Left colon (tissue), 2 donors: ENCODE measurements around the gene BRAF. TPM values are rescaled to one million over a fixed set of nuclear protein-coding genes. Genes with fewer than 3 reads are reported as not detected.
"Not testable (repeated sequence)": the region's sequence is repeated elsewhere in the genome, so short reads cannot be mapped to it uniquely, and the experiment has no call there.

Experiments used
- ATAC-seq: fragments of 200-7000 bp; cut with Tn5 transposase; one replicate; pipeline ENCODE4 v1.9.1; 2020; ENCODE audit warnings: mild to moderate bottlenecking, moderate library complexity
- DNase-seq, 2 donors: peaks; one replicate each; pipeline ENCODE4 v3.0.0-alpha.2; 2020
- intact Hi-C, 2 donors: fragments of 100-400 bp; cut with DNase I in 1 of 2; cut with micrococcal nuclease in 1 of 2; formaldehyde crosslinking; loops; one replicate each; pipeline versions ENCODE4 v1.11.2 to v1.14.0; 2022; cut with DNase I, micrococcal nuclease
- total RNA-seq, 2 donors: library from RNA; stranded (reverse); fragmentation: NEBNext Ultra II Directional; extraction: Animal tissue kit (Norgen Biotek cat#: 25700); gene quantifications; one replicate each; pipeline ENCODE4 v1.2.1, GENCODE V29; 2021
- donor health status: DM: no; HTN: no; CAD: no.
- donor health status: DM: yes; HTN: yes; CAD: no.

BRAF gene
- total RNA-seq, 2 donors from 2014 or later = 26.5 to 26.7 TPM

DNA sequence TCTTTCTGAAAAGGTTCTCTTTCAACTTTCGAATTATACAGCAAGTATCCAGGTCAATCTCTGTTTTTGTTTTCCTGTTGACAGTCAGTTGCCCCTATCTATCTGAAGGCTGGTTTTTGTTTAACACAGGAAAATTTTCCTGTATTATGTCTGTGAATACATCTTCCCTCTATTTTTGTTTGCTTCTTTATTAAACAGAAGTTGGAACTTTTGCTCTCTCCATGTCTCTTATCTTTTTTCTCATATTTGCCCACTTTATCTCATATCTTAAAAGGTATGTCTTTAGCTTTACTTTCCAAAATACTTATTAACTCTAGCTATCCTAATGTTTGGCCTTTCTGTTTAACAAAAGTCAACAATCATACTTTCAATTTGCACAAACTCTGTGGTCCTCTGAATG lies 95.0 kb downstream of the BRAF start:
- intact Hi-C loops = no loop called here
- no peak for ATAC-seq

DNA sequence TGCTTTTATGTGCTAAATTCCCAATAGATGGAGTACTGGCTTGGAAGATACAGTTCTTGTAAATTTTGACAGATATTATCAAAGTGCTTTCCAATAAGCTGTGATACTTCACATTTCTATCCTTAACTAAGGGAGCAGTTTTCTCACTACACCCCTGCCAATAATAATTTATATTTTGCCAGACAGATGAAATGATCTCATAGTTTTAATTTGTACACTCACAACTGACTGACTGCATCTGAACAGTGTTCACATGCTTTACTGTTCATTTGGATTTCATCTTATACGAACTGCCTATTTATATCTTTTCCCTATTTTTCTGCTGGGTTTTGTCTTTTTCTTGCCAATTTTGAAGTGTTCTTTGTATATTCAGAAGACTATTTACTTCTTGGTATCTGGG lies 96.0 kb downstream of the BRAF start:
- DNase-seq (no peak), ATAC-seq (no peak)
- intact Hi-C loops = no loop called here

More for the DNA sequence above, 95.0 kb downstream of the BRAF start:
- no peak for DNase-seq

DNA sequence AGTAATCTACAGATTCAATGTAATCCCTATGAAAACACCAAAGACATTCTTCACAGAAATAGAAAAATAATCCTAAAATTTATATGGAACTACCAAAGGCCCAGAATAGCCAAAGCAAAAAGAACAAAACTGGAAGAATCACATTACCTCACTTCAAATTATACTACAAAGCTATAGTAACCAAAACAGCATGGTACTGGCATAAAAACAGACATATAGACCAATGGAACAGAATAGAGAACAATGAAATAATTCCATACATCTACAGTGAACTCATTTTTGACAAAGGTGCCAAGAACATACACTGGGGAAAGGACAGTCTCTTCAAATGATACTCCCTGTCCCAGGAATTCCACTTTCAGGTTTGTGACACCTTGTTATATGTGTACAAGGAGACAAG lies 107.3 kb downstream of the BRAF start:
- intact Hi-C loops = loop anchor here in 1 of 2 donors (10.0 kb wide), 1 partner anchor 187 kb away; no protein-coding TSS in a partner anchor
- ATAC-seq, DNase-seq: not testable (repeated sequence)

DNA sequence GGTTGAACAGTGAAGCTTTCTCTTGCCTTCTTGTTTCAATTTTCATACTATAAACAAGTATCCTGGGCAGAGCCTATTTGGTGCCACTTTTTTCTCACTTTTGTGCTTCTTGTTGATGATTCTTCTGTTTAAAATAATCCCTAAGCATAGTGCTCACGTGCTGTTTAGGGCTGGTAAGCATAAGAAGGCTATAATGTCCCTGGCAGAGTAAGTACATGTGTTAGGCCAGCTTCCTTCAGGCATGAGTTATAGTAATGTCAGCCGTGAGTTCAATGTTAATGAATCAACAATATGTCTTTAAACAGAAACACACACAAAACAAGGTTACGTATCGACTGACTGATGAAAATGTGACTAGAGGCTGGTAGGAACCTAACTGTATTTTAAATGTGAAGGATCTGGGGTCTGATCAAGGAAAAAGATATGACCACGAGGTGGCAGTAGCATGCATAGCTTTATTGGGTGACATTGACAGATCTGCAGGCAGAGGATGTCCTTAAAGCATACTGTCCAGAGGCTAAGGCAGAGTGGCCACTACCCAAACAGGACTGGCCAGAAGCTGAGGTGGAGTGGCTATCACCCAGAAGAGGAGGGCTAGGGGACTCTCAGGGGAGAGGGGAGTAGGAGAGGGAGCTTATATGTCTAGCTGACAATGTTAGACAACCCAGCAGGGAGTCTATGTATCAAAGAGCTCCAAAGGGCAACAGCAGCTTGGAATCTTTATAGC lies 113.7 kb downstream of the BRAF start:
- intact Hi-C loops = loop anchor here (5.0 to 10.0 kb wide), 2 partner anchors 194 to 201 kb away; partner anchors contain the start of gene MRPS33 (in 1 of the 2)
- DNase-seq = peak; percentile 40 to 56
- peak; percentile 95 for ATAC-seq

DNA sequence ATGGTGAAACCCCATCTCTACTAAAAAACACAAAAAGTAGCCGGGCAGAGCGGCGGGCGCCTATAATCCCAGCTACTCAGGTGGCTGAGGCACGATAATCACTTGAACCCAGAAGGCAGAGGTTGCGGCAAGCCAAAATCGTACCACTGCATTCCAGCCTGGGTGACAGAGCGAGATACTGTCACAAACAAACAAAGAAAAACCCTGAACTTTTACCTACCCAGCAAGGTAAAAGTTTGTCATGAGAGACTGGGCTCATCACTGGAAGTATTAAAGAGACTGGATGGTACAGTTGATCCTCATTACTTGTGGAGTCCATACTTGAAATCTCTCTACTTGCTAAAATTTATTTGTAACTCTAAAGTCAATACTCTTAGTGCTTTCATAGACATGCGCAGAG lies 114.3 kb downstream of the BRAF start:
- intact Hi-C loops = loop anchor here (5.0 to 10.0 kb wide), 2 partner anchors 194 to 202 kb away; partner anchors contain the start of gene MRPS33 (in 1 of the 2)
- no peak for DNase-seq
- ATAC-seq = no peak

DNA sequence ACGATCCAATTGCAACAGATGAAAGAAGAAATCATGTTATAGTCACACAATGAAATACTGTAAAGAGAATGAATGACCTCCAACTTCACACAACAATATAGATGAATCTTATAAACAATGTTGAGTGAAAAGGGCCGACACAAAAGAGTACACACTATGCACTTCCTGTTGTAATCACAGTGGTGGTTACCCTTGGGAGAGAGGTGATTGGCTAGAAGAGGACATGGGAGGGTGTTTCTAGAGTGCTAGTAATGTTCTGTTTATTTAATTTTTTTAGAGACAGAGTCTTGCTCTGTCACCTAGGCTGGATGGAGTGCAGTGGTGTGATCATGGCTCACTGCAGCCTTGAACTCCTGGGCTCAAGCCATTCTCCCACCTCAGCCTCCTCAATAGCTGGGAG lies 145.8 kb downstream of the BRAF start:
- DNase-seq = no peak
- intact Hi-C loops = no loop called here
- no peak for ATAC-seq

DNA sequence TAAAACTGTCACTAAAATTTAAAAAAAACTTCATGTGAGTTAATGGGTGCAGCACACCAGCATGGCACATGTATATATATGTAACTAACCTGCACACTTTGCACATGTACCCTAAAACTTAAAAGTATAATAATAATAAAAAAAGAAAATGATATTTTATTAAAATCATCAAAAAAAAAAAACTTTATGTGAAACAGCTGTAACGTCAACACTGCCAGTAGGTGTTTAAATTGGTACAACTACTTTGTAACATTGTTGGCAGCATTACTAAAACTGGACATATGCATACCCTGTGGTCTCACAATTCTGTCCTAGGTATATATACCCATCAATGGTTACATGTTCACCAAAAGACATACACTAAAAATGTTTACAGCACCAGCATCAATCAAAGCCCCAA lies 146.2 kb downstream of the BRAF start:
- no peak for DNase-seq
- intact Hi-C loops = no loop called here
- no peak for ATAC-seq

DNA sequence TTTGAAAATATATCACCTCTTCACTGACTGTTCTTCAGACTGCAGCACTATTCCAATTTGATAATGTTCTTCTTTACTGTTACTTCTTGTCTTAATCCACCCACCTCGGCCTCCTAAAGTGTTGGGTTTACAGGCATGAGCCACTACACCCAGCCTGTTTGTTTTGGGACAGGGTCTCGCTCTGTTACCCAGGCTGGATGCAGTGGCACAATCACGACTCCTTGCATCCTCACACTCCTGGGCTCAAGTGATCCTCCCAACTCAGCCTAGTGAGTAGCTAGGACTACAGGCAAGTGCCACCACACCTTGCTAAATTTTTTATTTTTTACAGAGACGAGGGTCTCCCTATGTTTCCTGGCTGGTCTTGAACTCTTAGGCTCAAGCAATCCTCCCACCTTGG lies 150.4 kb downstream of the BRAF start:
- ATAC-seq (no peak), DNase-seq (no peak)
- intact Hi-C loops = no loop called here

DNA sequence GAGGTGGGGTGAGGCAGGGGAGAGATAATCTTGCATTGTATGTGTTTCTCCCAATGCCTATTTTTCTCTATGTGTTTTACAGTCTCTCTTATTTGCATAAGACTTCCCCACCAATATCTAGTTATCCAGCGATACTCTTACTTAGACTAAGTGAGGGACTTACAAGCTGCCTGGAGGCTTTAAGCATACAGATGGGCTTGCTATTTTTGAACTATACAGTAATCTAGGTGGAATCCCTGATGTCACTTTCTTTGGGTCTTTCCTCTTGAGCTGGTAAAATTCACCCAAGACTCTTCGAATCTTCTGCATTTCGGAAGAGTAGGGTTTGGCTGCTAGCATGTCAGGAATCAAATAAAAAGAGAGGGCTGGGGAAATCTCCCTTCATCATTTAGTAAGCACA lies 151.6 kb downstream of the BRAF start:
- intact Hi-C loops = no loop called here
- ATAC-seq (no peak), DNase-seq (no peak)

DNA sequence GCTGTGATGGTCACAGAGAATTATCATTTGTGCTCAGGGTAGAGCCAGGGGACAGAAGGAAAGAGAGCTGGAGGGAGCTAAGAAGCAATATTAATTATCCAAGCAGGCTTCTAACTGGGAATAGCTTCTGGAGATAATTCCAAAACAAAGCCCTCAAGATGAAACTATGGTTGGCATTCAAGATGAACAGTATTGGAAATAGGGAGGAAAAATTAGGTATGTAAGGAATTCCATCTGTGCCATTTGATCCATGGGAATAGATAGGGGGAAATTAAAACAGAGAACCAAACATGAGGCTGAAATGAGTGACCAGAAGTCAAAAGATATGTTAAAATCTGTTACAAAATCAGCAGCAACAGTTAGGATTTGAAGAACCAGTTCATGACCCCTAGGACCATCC lies 152.9 kb downstream of the BRAF start:
- intact Hi-C loops = no loop called here
- ATAC-seq (no peak), DNase-seq (no peak)

DNA sequence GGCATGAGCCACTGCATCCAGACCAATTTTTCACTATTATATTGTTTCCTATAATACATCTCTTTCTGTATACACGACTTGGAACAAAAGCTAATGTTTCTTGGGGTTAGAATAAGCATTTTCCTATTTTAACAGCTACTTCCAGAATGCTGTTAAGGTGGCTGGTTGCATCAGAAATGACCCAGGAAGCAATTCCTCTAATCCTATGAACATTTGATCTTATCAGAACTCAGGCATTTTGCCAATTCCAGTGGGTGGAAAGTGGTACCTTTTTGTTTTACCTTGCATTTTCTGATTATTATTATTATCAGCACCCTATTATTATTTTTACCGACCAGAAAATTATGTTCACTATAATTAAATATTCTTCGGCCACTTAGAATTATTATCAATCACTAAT lies 154.9 kb downstream of the BRAF start:
- ATAC-seq (no peak), DNase-seq (no peak)
- intact Hi-C loops = no loop called here

DNA sequence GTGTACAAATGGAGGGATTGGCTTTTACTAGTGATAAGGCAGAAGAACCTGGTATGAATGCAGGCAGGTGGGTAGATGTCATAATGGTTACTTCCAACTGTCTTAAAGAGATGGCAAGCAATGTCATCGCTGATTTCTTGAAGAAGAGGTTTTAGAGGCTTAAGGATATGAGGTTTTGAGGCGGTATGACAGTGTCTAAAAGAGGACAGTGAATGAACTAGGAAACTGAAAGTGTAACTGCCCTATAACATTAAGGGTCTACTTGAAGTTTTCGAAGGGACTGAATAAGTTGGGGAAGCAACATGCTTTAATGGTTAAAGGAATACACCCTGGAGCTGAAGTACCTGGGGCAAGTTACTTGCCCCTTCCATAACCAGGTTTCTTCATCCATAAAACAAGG lies 157.3 kb downstream of the BRAF start:
- DNase-seq (no peak), ATAC-seq (no peak)
- intact Hi-C loops = no loop called here

DNA sequence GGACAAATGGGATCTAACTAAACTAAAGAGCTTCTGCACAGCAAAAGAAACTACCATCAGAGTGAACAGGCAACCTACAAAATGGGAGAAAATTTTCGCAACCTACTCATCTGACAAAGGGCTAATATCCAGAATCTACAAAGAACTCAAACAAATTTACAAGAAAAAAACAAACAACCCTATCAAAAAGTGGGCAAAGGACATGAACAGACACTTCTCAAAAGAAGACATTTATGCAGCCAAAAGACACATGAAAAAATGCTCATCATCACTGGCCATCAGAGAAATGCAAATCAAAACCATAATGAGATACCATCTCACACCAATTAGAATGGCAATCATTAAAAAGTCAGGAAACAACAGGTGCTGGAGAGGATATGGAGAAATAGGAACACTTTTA lies 159.3 kb downstream of the BRAF start:
- intact Hi-C loops, ATAC-seq, DNase-seq: not testable (repeated sequence)

DNA sequence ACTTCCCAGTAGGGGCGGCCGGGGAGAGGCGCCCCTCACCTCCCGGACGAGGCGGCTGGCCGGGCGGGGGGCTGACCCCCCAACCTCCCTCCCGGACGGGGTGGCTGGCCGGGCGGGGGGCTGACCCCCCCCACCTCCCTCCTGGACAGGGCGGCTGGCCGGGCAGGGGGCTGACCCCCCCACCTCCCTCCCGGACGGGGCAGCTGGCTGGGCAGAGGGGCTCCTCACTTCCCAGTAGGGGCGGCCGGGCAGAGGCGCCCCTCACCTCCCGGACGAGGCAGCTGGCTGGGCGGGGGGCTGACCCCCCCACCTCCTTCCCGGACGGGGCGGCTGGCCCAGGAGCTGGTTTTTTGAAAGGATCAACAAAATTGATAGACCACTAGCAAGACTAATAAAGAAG lies 161.6 kb downstream of the BRAF start:
- intact Hi-C loops, DNase-seq, ATAC-seq: not testable (repeated sequence)

DNA sequence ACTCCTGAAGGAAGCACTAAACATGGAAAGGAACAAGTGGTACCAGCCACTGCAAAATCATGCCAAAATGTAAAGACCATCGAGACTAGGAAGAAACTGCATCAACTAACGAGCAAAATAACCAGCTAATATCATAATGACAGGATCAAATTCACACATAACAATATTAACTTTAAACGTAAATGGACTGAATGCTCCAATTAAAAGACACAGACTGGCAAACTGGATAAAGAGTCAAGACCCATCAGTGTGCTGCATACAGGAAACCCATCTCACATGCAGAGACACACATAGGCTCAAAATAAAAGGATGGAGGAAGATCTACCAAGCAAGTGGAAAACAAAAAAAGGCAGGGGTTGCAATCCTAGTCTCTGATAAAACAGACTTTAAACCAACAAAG lies 163.4 kb downstream of the BRAF start:
- intact Hi-C loops = not testable (repeated sequence)

DNA sequence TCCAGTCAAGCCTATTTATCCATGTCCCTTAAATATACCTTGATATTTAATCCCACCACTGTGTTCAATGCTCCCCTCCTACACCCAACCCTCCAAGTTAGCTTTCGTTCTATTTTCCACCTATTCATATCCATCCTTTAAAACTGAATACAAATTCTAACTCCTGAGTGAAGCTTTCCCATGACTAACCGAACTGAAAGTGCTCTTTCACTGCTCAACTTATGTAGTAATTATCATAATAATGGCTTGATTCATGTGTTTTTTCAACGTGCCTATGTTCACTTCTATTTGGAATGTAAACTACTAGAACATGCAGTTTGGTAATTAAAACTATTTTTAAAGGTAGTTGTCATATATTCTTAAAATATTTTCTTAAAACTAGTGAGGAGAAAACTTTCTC lies 170.2 kb downstream of the BRAF start:
- intact Hi-C loops = no loop called here
- DNase-seq (no peak), ATAC-seq (no peak)

More for the DNA sequence above, 163.4 kb downstream of the BRAF start:
- DNase-seq, ATAC-seq: not testable (repeated sequence)

DNA sequence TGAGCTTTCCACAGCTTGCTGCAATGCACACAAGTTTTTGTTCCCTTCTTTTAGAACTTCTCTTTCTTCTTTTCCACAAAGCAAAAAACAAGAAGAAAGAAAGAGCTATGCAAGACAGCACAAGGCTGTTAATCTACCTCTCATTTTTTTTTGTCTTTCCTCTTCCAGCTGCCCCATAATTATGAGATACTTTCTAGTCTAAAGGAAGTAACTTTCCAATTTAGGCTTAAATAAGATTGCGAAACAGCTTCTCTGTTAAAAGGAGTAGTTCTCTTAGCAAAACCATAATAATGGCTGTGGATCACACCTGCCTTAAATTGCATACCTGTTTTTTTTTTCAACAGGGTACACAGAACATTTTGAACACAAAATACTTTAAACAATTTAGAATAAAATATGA lies 172.2 kb downstream of the BRAF start:
- intact Hi-C loops = no loop called here
- ATAC-seq = no peak
- no peak for DNase-seq

DNA sequence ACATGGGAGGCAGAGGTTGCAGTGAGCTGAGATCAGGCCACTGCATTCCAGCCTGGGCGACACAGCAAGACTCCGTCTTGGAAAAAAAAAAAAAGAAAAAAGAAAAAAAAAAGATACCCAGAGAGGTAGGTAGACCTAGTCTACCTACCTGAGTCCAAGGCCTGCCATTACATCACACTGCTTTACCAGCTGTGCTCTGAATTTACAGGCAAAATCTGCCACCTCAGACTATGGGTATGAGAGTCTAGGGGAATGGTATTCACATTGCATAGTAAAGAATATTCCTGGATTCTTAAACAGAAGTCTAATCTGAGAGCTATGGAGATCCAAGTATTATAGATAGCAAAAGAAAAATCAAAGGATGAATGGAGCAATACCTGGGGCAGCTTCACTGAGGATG lies 178.0 kb downstream of the BRAF start:
- intact Hi-C loops = no loop called here
- DNase-seq (no peak), ATAC-seq (no peak)

DNA sequence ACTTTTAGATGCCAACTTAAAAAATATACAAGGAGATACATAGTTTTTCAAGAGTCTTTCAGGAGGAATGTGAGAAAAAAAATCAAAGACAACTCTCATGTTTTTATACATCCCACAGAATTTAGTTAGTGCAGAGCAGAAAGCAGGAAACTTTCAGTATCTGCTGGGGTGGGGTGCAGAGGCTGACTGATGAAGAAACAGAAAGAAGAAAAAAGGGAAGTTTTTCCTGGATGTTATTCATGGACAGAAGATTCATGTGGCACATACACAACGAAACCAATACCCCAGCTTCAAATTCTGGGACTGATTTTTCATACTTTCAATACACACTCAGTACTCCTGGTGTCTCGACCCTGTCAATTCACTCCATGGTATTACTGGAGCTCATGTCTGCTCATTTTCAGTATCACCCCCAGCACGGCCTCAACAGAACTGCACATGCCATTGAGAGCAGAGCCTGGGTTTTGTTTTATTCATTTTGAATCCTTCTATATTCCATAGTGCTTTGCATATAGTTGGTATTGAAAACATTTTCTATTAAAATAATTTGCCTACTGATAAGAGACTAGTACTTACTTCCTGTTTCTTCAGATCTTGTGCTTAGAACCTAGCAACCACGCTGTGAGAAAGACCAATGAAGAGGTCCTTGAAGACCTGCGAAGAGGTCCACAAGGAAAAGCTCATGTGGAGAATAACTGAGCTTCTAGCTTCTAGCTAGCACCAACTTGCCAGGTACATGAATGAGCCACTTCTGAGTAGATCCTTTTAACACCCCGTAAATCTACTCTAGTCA lies 179.3 kb downstream of the BRAF start:
- ATAC-seq (no peak), DNase-seq (no peak)
- intact Hi-C loops = no loop called here

DNA sequence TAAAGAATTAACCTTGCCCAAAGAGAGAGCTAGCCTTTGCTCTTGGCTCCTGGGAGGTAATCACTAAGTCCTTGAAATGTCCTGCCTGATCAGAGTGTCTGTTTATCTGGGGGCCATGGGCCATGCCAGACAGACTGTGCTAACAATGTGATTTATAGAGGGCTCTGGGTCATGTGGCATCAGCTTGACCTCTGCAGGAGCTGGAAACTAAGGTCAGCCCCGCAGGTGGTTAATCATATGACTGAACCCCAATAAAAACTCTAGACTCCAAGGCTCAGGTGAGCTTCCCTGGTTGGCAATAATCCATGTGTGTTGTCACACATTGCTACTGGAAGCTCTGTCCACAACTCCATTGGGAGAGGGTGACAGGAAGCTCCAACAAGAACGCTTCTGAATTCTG lies 180.7 kb downstream of the BRAF start:
- intact Hi-C loops = no loop called here
- no peak for DNase-seq
- no peak for ATAC-seq
